GM21390 (cell line): ENCODE measurements around the gene SEC16A.

Experiments used
- ATAC-seq: cut with Tn5 transposase; IDR thresholded peaks from one replicate; pipeline ENCODE4 v1.9.1; 2021; ENCODE audit not compliant: unreplicated experiment

Gene SEC16A

DNA sequence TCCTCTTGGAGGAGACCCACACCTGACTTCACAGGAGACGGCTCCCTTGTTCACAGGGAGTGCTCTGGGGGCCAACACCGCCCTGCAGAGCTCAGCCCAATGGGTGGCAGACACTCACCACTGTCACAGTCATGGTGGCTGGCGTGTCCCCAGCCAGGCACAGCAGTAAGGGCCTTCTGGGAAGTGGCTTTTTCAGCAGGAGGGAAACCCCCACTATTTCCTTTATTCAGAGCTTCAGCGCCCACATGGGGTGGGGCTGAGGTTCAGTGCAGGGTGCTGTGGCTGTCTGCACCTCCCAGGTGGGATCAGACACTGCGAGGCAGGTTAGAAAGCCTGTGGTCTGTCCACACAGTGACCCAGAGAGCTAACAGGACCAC lies 79.3 kb downstream of the SEC16A start:
- ATAC-seq = no peak

GRCh38 chr9:136402067-136402466 lies 80.8 kb downstream of the SEC16A start:
- no peak for ATAC-seq

- ATAC-seq = no peak
Observed at GRCh38 chr9:136401173-136401922, 81.5 kb downstream of the SEC16A start.

DNA sequence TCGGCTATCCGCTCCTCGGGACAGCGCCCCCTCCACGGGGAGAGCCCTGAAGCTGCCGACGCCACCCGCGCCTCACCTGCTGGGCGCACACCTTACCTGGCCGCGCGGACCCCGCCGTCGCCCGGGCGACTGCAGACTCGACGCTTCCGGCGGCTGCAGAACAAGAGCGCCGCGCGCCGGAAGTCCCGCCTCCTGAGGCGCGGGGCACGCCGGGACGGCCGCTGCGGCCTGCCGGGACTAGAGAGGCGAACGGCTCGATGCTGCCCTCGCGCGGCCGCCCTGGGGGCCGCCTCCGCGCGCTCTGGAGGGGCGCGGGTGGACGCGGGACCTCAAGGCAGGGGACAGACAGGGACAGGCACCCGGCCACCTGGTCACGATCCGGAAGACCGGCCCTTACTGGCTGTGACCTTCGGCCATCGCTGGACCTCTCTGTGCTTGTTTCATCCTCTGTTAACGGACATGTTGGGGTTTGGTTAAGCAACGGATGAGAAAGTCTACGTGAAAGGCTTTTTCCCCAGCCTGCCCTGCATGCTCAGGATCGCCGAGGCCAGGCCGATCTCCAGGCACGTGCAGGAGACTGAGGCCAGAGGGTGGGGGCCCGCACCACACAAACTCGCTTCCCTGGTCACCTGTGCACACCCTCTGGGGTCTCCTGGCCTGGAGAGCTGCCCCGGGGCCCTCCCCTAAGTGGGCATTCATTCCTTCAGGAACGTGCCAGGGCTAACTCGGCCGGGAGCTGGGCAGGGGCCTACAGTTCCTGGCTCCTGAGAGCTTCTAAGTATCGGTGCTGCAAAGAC lies 82.6 kb downstream of the SEC16A start, which contains the start of gene SNAPC4:
SNAPC4 (minus strand) TSS at position 133 of the 797 bp plus-strand sequence. CDS start 1,742 bp downstream, outside the sequence.
- ATAC-seq = peak; percentile 72

DNA sequence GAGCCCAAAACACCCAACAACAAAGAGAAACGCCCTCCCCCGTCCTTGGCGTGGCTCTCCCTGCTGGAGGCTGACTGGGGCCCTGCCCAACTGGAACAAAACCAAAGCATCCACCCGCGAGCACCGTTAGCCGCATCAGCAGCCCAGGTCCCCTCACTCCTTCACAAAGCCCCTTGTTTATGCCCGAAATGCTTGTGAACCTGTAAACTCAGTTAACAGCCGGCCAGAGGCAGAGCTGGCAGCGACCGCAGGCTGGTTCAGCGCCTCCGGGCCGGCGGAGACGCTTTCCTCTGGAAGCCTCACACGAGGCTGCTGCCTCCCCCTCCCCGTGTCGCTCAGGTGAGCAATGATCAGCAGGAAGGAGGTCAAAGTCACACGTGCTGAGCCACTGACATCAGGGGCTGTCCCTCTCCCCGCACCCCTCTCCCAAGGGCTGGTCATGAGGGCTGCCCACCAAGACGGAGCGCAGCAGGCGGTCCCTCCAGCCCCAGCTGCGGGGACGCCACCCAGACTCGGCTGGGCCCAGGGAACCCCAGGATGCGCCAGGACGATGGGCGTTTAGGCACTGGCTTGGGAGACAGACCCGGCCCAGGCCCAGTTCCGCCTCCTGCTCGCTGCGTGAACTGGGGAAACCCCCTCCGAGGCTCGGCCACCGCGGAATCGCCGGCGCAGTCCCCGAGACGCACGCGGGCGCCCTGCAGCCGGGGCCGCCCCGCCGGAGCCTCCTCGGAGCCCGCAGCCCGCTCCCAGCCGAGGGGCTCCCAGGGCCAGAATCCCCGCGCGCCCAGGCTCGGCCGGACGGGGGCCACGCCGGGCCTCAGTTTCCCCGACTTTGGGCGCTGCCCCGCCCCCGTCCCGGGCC lies 83.4 kb downstream of the SEC16A start:
- ATAC-seq = peak; percentile 33

DNA sequence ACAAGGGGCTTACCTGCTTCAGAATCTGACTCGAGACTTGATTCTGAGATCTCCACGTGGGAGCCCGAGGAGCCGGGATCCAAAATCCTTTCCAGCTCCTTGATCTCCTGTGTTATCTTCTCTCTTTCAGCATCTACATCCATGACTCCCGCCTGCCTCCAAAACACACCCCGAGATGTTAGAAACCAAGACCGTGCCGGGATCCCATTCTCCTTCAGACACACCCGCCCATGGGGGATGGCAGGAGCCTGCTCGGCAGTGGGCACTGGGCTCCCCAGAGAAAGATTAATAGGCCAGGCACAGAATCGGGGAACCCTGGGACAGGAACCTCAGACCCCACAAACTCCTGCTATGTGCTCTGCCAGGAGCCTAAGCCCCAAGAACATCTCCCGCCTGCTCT lies 84.6 kb downstream of the SEC16A start:
- no peak for ATAC-seq

GRCh38 chr9:136397643-136398042 lies 85.2 kb downstream of the SEC16A start:
- ATAC-seq = no peak

DNA sequence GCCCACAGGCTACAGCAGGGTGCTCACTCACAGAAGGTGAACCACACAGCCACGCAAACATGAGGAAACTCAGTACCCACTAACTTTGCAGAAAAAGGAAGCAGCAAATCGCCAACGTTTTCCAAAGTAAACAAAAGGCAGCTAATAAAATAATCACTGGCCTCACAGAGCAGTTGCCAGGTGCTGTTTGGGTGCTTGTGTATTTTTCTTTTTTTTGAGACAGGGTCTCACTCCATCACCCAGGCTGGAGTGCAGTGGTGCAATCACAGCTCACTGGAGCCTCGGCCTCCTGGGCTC lies 86.7 kb downstream of the SEC16A start:
- ATAC-seq = no peak

- no peak for ATAC-seq
Observed at GRCh38 chr9:136395345-136396218, 87.3 kb downstream of the SEC16A start.

DNA sequence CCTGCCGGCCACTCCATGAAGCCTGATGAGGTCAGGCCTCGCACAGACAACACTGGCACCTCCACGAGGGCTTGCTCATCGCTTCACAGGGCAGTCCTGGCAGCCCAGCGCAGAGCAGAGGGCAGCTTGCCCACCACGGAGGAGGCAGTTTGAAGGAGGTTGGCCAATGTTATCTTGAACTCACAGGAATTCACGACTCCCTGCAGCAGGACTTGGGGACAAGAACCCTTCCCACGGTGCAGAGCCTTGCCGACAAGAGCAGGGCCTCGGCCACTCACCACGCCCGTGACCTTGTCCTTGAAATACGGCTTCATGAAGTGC lies 87.9 kb downstream of the SEC16A start:
- no peak for ATAC-seq

DNA sequence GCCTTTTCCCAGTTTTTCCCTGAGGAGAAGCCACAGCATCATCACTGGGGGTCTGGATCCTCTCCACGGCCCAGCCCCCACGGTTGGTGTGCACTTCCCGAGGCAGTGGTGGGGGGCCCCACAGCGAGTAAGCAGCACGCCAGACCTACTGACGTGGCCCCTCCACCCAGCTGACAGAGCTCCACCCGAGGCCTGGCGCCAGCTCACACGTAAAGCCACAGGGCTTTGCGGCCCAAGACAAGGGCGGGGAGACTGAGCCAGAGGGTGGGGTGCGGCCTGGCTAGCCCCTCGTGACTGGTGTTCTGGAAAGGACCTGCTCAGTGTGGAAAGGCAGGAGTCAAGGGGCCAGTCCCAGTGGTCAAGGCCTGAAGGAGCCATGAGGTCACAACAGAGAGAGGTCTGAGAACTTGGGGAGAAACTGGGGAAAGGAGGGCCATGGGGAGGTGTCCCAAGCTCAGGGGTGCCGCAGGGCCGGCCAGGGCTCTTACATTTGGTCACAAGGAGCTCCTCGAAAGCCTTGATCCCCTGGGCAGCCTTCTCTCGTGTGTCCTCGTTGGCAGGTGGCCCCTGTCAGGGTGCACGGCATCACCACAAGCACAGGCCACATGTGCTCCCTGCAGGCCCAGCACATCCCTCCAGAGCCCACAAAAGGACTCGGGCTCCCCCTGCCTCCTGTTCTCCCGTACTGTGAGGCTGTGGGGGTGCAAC lies 88.4 kb downstream of the SEC16A start:
- no peak for ATAC-seq

- no peak for ATAC-seq
Observed at GRCh38 chr9:136393531-136393930, 89.3 kb downstream of the SEC16A start.

DNA sequence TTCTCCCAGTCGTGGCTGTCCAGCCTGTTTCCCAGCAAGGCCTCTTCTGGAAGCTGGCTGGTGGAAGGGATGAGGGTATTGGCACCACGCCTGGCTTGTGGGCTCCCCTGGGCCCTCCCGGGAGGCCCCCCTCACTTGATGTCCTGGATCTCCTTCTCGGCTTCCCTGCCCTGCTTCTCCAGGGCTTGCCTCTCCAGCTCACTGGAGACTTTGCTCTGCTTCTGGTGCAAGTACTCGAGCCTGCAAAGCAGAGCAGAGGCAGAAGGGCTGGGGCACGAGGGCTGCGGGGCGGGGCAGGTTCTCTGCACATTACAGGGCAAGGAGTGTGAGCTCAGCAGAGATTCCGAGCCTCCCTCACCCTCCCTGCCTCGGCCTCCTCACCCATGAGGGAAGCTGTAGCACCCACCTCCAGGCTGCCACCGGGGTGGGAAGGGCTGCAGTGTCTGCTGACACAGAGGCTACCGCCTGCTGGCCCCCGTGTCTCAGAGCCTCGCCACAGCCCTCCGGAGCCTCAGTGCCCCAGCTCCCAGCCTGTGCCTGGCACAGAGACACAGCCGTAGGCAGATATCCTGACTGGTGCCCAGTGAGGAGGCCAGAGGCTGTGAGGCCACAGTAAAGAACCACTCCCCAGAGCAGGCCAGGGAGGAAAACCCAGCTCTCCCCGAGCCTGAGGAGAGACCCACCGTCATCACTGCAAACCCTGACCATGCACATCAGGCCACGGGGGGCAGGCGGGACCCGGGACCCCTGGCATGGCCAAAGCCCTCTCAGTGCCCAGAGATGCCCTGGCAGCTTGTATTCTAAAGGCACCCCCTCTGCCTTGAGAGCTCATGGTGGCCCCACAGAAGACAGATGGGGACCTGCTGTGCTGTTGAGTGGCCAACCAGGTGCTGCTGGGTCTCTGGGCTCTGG lies 90.0 kb downstream of the SEC16A start:
- no peak for ATAC-seq

DNA sequence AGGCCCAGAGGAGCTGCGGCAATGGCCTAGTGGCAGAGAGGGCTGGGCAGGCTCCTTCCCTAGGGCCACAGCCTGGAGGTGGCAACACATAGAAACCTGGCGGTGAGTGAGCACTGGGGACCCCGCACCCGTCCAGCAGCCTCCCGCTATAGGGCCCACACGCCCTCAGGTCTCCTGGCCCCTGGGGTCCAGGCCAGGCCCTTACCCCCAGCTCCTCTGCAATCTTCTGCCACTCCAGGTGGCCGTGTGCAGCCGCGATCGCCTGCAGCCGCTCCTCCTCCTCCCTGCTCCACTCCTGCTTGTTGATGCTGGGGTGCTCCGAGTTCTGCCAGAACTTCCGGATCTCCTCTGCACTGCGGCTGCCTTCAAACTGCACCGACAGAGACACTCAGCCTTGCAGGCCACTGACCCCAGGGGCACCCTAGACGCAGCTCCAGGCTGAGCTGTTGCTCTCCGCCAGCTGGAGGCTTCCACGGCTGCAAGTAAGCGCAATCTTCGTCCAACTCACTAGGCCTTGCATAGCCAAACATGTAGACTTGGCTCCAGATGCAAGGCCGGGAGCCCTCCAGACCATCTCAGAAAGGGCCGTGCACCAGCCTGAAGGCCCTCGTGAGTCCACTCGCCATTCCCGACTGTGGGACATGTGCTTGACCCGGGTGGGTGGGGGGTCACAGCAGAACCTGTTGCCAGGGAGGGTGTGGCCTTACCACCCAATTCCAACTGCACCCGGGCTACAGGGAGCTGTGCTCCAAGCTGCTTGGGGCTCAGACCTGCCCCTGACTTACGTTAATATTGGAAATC lies 90.9 kb downstream of the SEC16A start:
- ATAC-seq = no peak
